T-helper 1 cell (primary cell): ENCODE data around the gene ERICH3.

Source experiments
- DNase-seq, 5 donors: peaks; one replicate each; pipeline ENCODE4 v3.0.0-alpha.2; 2012 to 2020

Gene ERICH3

GRCh38 chr1:74590288-74590687 lies 83.3 kb downstream of the ERICH3 start:
- no peak for DNase-seq

GRCh38 chr1:74587888-74588287 lies 85.7 kb downstream of the ERICH3 start:
- no peak for DNase-seq

- DNase-seq = no peak
Observed at GRCh38 chr1:74586253-74586897, 87.2 kb downstream of the ERICH3 start.

- no peak for DNase-seq
Observed at GRCh38 chr1:74584185-74584584, 89.4 kb downstream of the ERICH3 start.

- no peak for DNase-seq
Observed at GRCh38 chr1:74583397-74583796, 90.2 kb downstream of the ERICH3 start.

GRCh38 chr1:74579425-74579824 lies 94.2 kb downstream of the ERICH3 start:
- DNase-seq = peak in 1 of 5 donors; percentile 13

GRCh38 chr1:74578101-74578500 lies 95.5 kb downstream of the ERICH3 start:
- no peak for DNase-seq

GRCh38 chr1:74571891-74572290 lies 101.7 kb downstream of the ERICH3 start:
- no peak for DNase-seq

GRCh38 chr1:74571493-74571800 lies 102.1 kb downstream of the ERICH3 start:
- DNase-seq = no peak

- no peak for DNase-seq
Observed at GRCh38 chr1:74570797-74571492, 102.6 kb downstream of the ERICH3 start.

GRCh38 chr1:74549932-74550331 lies 123.7 kb downstream of the ERICH3 start:
- no peak for DNase-seq

GRCh38 chr1:74548961-74549750 lies 124.4 kb downstream of the ERICH3 start:
- no peak for DNase-seq

GRCh38 chr1:74545821-74546220 lies 127.8 kb downstream of the ERICH3 start:
- no peak for DNase-seq

- no peak for DNase-seq
Observed at GRCh38 chr1:74534241-74534640, 139.4 kb downstream of the ERICH3 start.

- no peak for DNase-seq
Observed at GRCh38 chr1:74531796-74532195, 141.8 kb downstream of the ERICH3 start.

GRCh38 chr1:74530892-74531291 lies 142.7 kb downstream of the ERICH3 start:
- no peak for DNase-seq

GRCh38 chr1:74528123-74528522 lies 145.5 kb downstream of the ERICH3 start:
- DNase-seq = no peak

GRCh38 chr1:74526708-74527107 lies 146.9 kb downstream of the ERICH3 start:
- no peak for DNase-seq

- DNase-seq = no peak
Observed at GRCh38 chr1:74523873-74524480, 149.6 kb downstream of the ERICH3 start.

- no peak for DNase-seq
Observed at GRCh38 chr1:74522148-74522547, 151.4 kb downstream of the ERICH3 start.
